GM18868 (cell line): ENCODE measurements around the gene PDE2A.
"Not testable (repeated sequence)": the region's sequence is repeated elsewhere in the genome, so short reads cannot be mapped to it uniquely, and the experiment has no call there.

ENCODE experiments used
- ATAC-seq: cut with Tn5 transposase; IDR thresholded peaks from one replicate; pipeline ENCODE4 v1.9.1; 2021; ENCODE audit warnings: mild to moderate bottlenecking, moderate library complexity; ENCODE audit not compliant: unreplicated experiment

PDE2A gene

DNA sequence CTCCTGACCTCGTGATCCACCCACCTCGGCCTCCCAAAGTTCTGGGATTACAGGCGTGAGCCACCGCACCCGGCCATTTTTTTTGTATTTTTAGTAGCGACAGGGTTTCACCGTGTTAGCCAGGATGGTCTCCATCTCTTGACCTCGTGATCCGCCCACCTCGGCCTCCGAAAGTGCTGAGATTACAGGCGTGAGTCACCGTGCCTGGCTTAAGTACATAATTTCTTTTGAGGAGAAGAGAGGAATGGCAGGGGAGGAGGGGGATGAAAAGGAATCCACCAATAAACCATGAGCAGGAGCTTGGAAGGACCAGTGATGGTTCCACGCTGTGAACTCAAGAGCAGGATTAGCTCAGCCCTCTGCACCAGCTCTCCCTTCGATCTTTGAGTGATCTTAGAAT lies 113.4 kb downstream of the PDE2A start:
- not testable (repeated sequence) for ATAC-seq

GRCh38 chr11:72556433-72556832 lies 117.8 kb downstream of the PDE2A start:
- ATAC-seq = no peak

DNA sequence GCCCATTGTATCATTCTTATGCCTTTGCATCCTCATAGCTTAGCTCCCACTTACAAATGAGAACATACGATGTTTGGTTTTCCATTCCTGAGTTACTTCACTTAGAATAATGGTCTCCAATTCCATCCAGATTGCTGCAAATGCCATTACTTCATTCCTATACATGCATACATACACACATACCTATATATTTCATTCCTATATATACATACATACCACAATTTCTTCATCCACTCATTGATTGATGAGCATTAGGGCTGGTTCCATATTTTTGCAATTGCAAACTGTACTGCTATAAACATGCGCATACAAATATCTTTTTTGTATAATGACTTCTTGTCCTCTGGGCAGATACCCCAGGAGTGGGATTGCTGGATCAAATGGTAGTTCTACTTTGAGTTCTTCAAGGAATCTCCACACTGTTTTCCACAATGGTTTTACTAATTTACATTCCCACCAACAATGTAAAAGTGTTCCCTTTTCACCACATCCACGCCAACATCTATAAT lies 119.2 kb downstream of the PDE2A start:
- ATAC-seq = not testable (repeated sequence)

- ATAC-seq = no peak
Measured at GRCh38 chr11:72553706-72554105, 120.5 kb downstream of the PDE2A start.

DNA sequence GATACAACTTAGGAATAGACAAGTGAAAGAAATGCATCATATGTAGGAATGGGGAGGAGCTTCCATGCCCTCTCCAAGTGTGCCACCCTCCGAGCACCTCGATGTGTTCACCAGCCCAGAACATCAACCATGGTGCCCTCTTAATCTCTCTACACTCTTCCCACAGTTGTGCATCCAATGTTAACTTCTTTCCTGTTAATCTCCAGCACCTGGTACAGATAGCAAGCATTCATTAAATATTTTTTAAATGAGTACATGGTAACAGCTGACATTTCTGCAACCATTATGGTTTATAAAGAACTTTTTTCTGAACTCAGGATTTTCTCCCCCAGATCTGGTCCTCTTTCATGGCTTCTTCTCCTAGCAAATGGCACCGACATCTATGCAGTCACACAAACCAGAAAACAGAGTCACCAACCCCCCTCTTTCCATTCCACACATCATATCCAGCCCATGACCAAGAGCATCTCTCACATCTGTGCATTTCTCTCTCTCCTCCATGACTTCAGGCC lies 121.8 kb downstream of the PDE2A start:
- ATAC-seq = no peak

GRCh38 chr11:72551571-72551970 lies 122.7 kb downstream of the PDE2A start:
- no peak for ATAC-seq

DNA sequence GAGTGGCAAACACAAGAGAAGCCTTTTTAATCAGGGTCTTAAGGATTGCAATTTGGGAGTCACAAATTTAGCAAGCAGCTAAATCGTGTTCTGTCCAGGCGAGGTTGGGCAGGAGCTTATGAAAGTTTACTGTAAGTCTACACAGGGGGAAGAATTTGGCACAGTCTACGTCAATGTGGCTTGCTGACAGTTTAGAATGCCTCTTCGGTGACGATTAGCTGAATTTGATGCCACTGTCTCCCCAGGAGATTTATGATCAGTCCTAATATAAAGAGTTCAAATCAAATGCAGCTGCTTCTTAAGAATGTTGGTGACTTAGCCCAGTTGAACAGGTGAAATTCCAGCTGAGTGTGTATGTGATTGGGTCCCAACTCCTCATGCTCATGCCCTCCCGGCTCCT lies 125.8 kb downstream of the PDE2A start:
- ATAC-seq = no peak

DNA sequence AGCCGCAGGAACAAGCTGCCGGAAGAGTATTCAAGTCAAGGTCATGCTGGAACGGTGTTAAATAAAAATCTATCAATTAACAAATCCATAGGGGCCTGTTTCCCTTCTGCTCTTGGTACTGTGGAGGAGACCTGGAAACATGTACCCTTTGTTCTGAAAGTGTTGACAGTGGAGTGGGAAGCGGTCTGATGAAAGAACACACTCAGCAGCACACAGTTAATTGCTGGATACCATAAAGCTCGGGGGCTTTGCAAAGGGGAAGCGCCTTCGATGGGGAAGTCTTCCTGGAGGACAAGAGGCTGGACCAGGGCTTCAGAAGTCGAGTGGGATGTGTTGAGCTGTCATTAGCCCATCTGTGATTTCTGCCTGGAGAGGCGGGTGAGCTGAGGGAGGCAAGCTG lies 127.4 kb downstream of the PDE2A start:
- no peak for ATAC-seq

- ATAC-seq = no peak
Measured at GRCh38 chr11:72544589-72544988, 129.6 kb downstream of the PDE2A start.

DNA sequence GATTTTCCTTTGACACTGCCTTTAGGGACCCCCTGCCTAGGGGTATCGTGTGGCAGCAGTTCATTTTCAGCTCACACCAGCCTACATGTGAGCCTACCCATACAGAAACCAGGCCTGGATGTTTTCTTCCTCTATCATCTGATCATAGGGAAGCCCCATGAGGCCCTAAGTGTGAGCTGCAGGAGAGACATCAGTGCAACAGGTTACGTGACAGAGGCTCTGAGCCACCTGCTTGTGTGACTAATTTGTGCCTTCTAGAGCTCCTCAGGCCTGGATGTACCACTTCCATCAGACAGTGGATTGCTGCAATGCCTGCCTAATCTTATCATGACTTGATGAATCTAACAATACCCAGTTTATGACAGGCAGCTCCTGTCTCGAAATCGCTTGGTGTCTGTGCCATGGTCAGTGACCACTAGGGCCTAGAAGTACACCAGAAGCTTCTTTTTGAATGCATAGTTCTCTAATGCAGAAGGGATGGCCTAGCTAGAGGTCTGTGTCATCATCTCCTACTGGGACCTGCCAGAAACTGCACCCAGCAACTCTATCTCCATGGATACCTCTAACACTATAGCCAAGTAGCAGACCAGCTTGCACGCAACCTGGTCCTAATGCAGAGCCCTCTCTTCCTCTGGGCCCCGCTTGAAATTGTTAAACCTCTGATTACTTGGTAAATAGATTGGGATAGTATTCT lies 130.2 kb downstream of the PDE2A start:
- no peak for ATAC-seq

DNA sequence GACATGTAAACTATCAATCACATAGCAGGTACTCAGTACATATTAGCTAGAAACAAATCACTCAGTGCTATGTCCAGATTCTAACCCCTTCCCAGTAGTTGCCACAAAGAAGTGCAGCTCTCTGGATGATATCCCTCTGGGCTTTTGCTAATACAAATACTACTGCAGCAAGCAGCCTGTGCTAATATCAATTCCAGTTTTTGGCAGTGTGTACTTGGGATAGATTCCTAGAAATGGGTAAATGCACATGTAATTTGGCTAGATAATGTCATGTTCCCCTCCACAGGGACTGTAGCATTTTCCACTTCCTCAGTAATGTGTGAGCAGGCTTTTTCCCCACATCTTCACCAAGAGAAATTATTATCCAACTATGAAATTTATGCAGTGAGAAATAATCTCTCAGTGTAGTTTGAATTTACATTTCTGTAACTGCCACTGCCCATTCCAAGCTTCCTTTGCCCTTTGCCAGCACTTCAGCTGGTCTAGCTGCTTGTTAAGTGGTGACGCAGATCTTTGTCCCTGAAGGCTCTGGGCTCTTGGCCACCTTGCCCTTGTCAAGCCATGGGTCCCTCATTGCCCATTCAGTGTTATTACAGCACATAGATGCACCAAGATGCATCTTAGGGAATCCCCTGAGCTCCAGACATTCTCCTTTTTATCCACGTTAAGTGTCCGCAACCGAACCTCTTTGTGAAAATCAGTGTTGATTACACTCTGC lies 132.8 kb downstream of the PDE2A start:
- ATAC-seq = no peak

- no peak for ATAC-seq
Measured at GRCh38 chr11:72537051-72537450, 137.2 kb downstream of the PDE2A start.

DNA sequence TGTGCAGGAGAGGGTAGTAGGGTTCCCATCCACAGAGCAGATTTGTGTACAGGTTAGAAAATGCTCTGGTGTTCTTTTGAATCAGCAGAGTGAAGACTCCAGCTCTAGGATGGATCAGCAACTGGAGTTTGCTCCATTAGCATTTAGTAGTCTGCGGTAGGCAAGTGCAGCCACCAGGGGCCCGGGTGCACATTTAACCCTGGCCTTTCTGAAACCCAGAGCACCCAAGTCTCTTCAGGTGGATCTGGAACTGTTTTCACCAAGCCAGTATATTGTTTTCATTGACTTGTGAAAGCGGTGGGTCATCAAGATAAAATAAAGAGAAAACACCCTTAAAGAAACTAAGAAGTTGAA lies 139.1 kb downstream of the PDE2A start:
- no peak for ATAC-seq

GRCh38 chr11:72534371-72535193 lies 139.6 kb downstream of the PDE2A start:
- no peak for ATAC-seq

- no peak for ATAC-seq
Measured at GRCh38 chr11:72529068-72529467, 145.2 kb downstream of the PDE2A start.

GRCh38 chr11:72528121-72528520 lies 146.1 kb downstream of the PDE2A start:
- no peak for ATAC-seq
